ENCODE data around the gene SERPINA9. TPM values are rescaled to one million over a fixed set of nuclear protein-coding genes. Genes with fewer than 3 reads are reported as not detected.
A peak's percentile ranks its signal among the peaks of the same experiment; 100 is the strongest.

The SERPINA9 gene
- total and polyA plus RNA-seq, 2 of the 8 experiments (the other 6 are each of a cell fraction or from before 2014, with no cell fraction given) = not detected

- Histone ChIP-seq H3K4me1 (replicated peaks in 1 of 4; ENCODE audit: control insufficient read depth in 3 of 4, insufficient read depth in 4 of 4, low read length in 3 of 4) (peaks cover 0 to 14% (median 11%) of the 10 kb centered on the region in 4 experiments; a peak in 6 of 7 replicates), H3K9me3 (ENCODE audit: insufficient read depth in 2 of 2, low read depth in 1 of 2, low read length in 1 of 2) (peaks cover 4 to 6% of the 10 kb centered on the region in 2 experiments; a peak in 2 of 4 replicates), H3K18ac (ENCODE audit: extremely low read depth, low read length) (no peak overlapping the region), H3K23me2 (ENCODE audit: low read depth, low read length) (peaks cover 3% of the 10 kb centered on the region; the same call in 1 of the 2 replicates), H4K20me1 (replicated peaks in 1 of 2; ENCODE audit: control insufficient read depth in 1 of 2, insufficient read depth in 2 of 2, low read length in 2 of 2) (no peaks in the 10 kb centered on the region), H3K4me3 (ENCODE audit: extremely low read depth in 1 of 4, insufficient read depth in 2 of 4, low read depth in 3 of 4, low read length in 4 of 4) (no peak overlapping the region), H3K9ac (replicated peaks in 1 of 4; ENCODE audit: extremely low read depth in 1 of 4, low read depth in 3 of 4, low read length in 3 of 4) (no peak overlapping the region), H2AK5ac (ENCODE audit: low read depth, low read length) (no peak overlapping the region), H3K27ac (ENCODE audit: low read depth, low read length) (no peak overlapping the region), H3K4ac (replicated peaks; ENCODE audit: insufficient read length, low read depth, low read length) (no peak overlapping the region), H3K79me2 (ENCODE audit: control insufficient read depth in 1 of 2, insufficient read depth in 2 of 2, low read length in 2 of 2) (no peaks in the 10 kb centered on the region), H2BK120ac (replicated peaks; ENCODE audit: low read depth, low read length) (no peak overlapping the region), H3K79me1 (ENCODE audit: low read depth, low read length) (no peaks in the 10 kb centered on the region), H3K36me3 (ENCODE audit: control insufficient read depth in 2 of 4, insufficient read depth in 4 of 4, low read length in 3 of 4) (no peaks in the 10 kb centered on the region), H3K56ac (replicated peaks; ENCODE audit: insufficient read length, low read depth, low read length) (no peak overlapping the region), H2BK12ac (ENCODE audit: low read depth, low read length) (0 out of 2 replicates have a peak overlapping the region, but pooled peaks have one; percentile 80), H3K14ac (ENCODE audit: insufficient read length) (no peak overlapping the region), H2BK20ac (ENCODE audit: low read length) (0 out of 2 replicates have a peak overlapping the region, but pooled peaks have one; percentile 61), H2BK15ac (ENCODE audit: low read length) (peak overlapping the region; percentile 92; the same call in 1 of the 2 replicates), H4K8ac (ENCODE audit: extremely low read depth, insufficient read depth, low read length) (no peak overlapping the region), H2AFZ (ENCODE audit: low read length) (no peak overlapping the region), H4K91ac (replicated peaks; ENCODE audit: insufficient read length, low read length) (peak overlapping the region; percentile 22), H2BK5ac (ENCODE audit: low read depth, low read length) (no peak overlapping the region), H4K5ac (ENCODE audit: insufficient read length, low read depth, low read length) (no peak overlapping the region), H3K23ac (ENCODE audit: insufficient read length) (no peak overlapping the region), H3K27me3 (replicated peaks in 1 of 4; ENCODE audit: control insufficient read depth in 3 of 4, extremely low read depth in 1 of 4, insufficient read depth in 3 of 4, low read length in 3 of 4) (no peaks in the 10 kb centered on the region; a peak in 1 of 7 replicates), H3K4me2 (ENCODE audit: insufficient read depth in 1 of 2, low read depth in 2 of 2, low read length in 2 of 2) (no peak overlapping the region)
- FAIRE-seq = no peak
- CTCF ChIA-PET (ENCODE audit: partially characterized antibody) = interaction anchor here (1.3 to 5.0 kb wide), 6 partner anchors 35 to 77 kb away, joined by 4 to 78 read pairs (median 32); partner anchors contain the start of gene SERPINA4
- 87% methylated on average over 7 of the region's 7 CpGs; no CpG with 5 or more reads in 1 of the 2 experiments for WGBS, 2 experiments (ENCODE audit: extremely low coverage in 1 of 2, insufficient coverage in 1 of 2, insufficient read length in 1 of 2, insufficient replicate concordance in 2 of 2, low coverage in 1 of 2, low lambda C conversion rate in 2 of 2, missing lambda C conversion rate in 1 of 2)
- POLR2A ChIA-PET (ENCODE audit: partially characterized antibody) = no interaction called here
- no peak for DNase-seq (ENCODE audit: low read depth in 1 of 2, low spot score in 2 of 2)
- TF ChIP-seq NANOG (IDR thresholded peaks at IDR 0.05; ENCODE audit: insufficient read depth, low read depth, low read length, poor library complexity, severe bottlenecking) (no peak), EGR1 (IDR thresholded peaks at IDR 0.05; ENCODE audit: borderline replicate concordance, low read depth, low read length) (no peak), GABPA (IDR thresholded peaks at IDR 0.05; ENCODE audit: borderline replicate concordance, insufficient read depth, low read length) (no peak), HDAC2 (IDR thresholded peaks at IDR 0.05; ENCODE audit: borderline replicate concordance in 1 of 2, low read depth in 2 of 2, low read length in 2 of 2) (no peak), SP2 (IDR thresholded peaks at IDR 0.05; ENCODE audit: low read length) (no peak)
Observed at GRCh38 chr14:94483729-94484275, 7.8 kb upstream of the SERPINA9 start.

Data from H1 (cell line).